GM04504 (cell line): ENCODE measurements around the gene INPP5A.
"Not testable (repeated sequence)": the region's sequence is repeated elsewhere in the genome, so short reads cannot be mapped to it uniquely, and the experiment has no call there.

Experiments
- DNase-seq: peaks from one replicate; pipeline ENCODE4 v3.0.0-alpha.2; 2012; ENCODE audit warnings: low read depth

INPP5A gene

GRCh38 chr10:132662186-132662920, 124.8 kb downstream of the INPP5A start:
- DNase-seq: no peak

GRCh38 chr10:132663666-132664365, 126.2 kb downstream of the INPP5A start:
- DNase-seq: no peak

GRCh38 chr10:132664407-132664806, 126.8 kb downstream of the INPP5A start:
- DNase-seq: no peak

- no peak for DNase-seq
Measured at GRCh38 chr10:132664883-132665282, 127.3 kb downstream of the INPP5A start.

GRCh38 chr10:132665946-132666704, 128.5 kb downstream of the INPP5A start:
- peak; percentile 82 for DNase-seq

GRCh38 chr10:132666705-132667341, 129.2 kb downstream of the INPP5A start:
- no peak for DNase-seq

GRCh38 chr10:132667342-132668047, 129.9 kb downstream of the INPP5A start:
- no peak for DNase-seq

- no peak for DNase-seq
Measured at GRCh38 chr10:132668048-132668394, 130.4 kb downstream of the INPP5A start.

- DNase-seq: no peak
Measured at GRCh38 chr10:132669208-132669861, 131.7 kb downstream of the INPP5A start.

- DNase-seq: no peak
Measured at GRCh38 chr10:132670546-132671227, 133.1 kb downstream of the INPP5A start.

GRCh38 chr10:132671228-132672154, 133.9 kb downstream of the INPP5A start:
- DNase-seq: no peak

GRCh38 chr10:132673746-132674145, 136.2 kb downstream of the INPP5A start:
- DNase-seq: not testable (repeated sequence)

GRCh38 chr10:132674311-132674710, 136.7 kb downstream of the INPP5A start:
- DNase-seq: no peak

GRCh38 chr10:132675031-132675740, 137.6 kb downstream of the INPP5A start:
- DNase-seq: no peak

- DNase-seq: no peak
Measured at GRCh38 chr10:132676193-132676891, 138.8 kb downstream of the INPP5A start.

GRCh38 chr10:132677096-132677472, 139.5 kb downstream of the INPP5A start:
- DNase-seq: no peak

- no peak for DNase-seq
Measured at GRCh38 chr10:132677473-132678227, 140.1 kb downstream of the INPP5A start.
